HK-2 (cell line): ENCODE data around the gene MVB12A.
A peak's percentile ranks its signal among the peaks of the same experiment; 100 is the strongest.

Experiments used
- DNase-seq: peaks from one replicate; pipeline ENCODE4 v3.0.0-alpha.2; 2018; ENCODE audit not compliant: unreplicated experiment

The MVB12A gene

DNA sequence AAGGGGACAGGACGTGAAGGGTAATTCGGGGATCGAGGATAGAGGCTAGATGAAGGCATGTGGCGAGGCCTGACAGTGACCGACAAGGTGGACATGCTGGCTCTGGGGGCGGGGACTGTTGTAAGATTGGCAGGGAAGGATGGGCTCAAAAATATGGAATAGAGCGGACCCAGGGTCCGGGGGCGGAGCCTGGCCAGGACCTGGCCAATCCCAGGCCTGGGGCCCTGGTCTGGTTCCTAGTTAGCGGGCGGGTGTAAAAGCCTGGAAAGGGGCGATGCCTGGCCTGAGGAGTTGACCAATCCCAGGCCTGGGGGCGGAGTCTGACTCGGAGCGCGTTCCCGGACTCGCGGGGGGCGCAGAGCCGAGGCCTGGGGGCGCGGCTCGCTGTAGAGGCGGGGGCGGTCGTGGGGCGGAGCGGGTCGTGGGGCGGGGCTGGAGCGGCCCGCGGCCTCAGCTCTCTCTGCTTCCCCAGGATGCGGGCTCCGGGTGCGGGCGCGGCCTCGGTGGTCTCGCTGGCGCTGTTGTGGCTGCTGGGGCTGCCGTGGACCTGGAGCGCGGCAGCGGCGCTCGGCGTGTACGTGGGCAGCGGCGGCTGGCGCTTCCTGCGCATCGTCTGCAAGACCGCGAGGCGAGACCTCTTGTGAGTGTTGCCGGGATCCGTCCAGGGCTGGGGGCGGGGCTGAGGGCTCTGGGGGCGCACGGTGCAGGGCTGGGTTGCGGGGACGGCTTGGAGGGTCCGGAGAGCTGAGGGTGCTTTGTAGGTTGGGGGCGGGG, 50.4 kb downstream of the MVB12A start, which contains the start of gene SLC27A1:
Gene SLC27A1 (plus strand): TSS at position 457 of the 774 bp plus-strand sequence. CDS start 17 bp downstream, at position 474.
- peak; percentile 98 for DNase-seq

- DNase-seq = no peak
Observed at GRCh38 chr19:17471410-17472125, 51.7 kb downstream of the MVB12A start.

GRCh38 chr19:17473041-17473440, 53.2 kb downstream of the MVB12A start:
- no peak for DNase-seq
